Measurements from ENCODE around the gene EPHA4.
A peak's percentile ranks its signal among the peaks of the same experiment; 100 is the strongest.

The EPHA4 gene

DNA sequence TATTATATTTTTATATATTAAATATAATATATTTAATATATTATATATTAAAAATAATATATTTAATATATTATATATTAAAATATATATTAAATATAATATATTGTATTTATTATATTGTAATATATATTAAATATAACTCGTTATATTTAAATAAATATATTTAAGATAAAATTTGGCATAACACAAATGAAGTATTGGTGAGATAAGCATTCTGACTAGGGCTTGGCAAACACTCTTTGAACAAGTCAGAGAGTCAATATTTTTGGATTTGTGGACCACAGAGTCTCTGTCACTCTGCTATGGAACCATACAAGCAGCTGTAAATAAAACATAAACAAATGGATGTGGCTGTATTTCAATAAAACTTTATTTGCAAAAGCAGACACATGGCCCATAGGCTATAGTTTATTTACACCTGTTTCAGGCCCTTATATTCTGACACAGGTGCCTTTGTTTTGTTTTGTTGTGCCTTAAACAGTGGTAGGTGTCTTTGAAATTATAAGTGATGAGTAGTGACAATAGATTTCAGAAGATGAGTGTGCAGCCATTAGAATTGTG lies 190.1 kb downstream of the EPHA4 start:
- DNase-seq = no peak

DNA sequence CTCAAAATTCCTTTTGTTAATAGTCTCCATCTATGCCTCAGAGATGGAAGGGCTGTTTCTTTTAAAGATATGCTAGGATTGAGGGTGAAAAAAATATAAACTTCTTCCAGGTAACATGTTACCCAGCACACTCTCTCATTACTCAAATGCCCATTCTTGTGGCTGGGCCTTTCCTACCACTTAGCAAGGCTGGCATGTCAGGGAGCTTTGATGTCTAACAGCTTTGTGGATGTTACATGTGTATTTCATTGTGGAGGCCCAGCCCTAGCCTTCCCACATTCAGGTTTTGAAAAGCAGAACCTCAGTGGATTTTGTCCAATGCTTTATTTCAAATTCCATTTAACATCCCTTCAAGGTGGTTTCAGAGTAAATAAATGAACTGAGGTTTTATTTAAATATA lies 191.4 kb downstream of the EPHA4 start:
- DNase-seq = no peak

DNA sequence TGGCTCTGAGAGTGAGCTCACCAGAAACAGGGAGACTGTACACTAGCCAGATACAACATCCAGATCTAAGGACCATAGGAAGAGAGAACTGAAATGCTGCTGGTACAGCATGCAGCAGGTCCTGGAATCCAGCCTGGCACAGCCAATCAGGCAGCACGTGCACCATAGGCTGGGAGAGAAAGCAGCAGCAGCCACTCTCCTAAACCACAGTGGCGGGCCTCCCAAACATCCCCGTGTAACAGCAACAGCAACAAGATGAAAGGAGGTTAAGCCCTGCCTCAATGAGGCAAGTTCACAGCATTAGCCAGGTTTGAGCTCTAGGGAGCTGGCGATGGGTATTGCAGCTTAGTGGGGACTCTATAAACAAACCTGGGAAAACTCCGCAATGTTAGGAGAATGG lies 192.0 kb downstream of the EPHA4 start:
- no peak for DNase-seq

DNA sequence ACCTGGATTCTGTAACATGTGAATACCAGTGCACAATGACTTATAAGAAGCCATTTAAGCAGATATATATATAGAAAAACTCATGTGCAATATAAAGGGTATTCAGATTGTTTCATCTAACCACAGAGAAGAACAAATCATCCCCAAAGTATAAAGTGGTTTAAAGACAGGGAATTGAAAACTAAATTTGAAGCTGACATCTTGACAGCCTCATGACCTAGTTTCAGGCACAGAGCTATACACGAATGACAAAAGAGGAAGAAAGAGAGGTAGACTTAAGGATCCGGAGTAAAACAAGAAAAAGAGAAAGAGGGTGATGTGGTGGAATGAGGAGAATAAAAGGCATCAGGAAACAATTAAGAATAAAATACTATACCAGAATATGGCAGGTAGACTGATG lies 194.5 kb downstream of the EPHA4 start:
- DNase-seq = peak; percentile 1

DNA sequence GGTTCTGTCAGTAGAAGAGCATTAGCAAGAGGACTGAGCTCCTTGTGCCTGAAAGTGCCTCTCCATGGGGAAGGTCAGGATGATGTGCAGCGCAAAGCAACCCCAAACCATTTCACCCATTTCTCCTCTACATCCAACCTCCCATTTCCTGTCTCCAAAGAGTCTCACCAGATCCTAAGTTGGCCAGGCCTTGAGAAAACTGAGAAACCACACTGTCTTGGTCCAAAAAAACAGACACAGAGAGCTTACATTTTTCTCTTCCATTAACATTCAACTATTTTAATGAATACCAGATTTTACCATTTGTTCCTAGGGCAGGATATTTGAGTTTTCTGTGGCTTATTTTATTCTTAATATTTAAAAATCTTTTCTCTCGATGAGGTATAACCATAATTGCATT lies 195.0 kb downstream of the EPHA4 start:
- no peak for DNase-seq

DNA sequence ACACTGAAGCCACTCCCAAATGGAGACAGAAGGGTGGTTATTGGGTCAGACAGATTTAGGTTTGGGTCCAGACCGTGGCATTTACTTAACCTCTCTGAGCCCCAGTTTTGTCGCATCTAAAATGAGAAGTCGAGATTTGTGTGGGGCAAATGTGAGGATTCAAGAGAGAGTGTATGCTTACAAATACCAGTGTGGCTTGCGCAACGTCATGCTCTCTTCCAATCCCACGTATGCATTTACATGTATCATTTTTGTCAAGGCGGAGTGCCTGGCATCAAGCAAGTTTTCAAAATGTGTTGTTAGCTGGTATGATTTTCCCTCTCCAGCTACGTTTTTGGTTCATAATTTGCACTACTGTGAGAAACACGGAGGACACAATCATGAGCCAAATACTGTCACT lies 197.9 kb downstream of the EPHA4 start:
- no peak for DNase-seq

DNA sequence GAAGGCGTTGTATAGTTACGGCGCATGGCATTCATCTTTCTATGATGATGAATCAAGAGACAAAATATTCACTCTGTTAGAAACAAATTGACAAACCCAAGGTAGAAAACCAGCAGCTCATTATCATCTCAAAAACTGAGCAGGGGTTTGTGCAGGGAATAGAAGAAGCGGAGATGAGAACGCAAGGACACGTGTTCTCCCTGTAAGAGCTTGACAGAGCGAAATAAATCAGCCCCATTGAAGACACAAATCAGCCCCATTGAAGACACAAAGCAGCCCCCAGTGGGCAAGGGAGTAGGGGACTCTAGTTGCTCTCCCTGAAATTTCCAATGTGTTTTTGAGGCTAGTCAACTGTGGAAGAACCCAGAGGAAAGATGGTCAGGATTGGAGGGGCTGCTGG lies 199.2 kb downstream of the EPHA4 start:
- no peak for DNase-seq

DNA sequence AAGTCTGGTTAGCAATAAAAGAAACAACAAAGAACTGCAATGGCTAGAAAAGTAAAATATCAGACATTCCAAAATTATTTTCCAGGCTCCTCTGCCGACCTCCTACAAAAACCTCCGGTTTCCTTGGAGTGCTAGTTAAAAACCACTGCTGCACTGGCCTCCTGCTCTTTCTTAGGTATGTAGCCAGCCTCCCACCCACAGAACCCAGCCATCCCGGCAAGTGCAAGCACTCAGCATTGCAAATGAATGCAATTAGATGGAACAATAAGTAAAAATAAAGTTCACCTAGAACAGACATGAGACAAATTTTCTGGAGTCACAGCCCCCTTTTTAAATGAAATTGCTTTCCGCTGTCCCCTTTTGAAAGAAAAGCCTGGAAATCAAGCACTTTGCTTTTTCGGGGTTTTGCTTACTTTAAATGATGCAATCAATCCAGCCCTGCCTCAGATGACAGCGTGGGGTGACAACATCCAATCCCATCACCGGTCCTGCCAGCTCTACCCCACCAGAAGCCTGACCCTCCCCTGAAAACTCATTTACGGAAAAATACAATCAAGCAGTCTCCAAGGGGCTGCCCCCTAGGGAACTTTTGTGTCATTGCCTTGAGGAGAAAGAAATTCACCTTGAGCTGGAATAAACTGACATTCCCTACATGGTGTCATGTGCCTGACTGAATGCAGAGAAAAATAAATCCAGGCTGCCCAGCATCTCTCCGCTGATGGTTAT lies 199.8 kb downstream of the EPHA4 start:
- no peak for DNase-seq

DNA sequence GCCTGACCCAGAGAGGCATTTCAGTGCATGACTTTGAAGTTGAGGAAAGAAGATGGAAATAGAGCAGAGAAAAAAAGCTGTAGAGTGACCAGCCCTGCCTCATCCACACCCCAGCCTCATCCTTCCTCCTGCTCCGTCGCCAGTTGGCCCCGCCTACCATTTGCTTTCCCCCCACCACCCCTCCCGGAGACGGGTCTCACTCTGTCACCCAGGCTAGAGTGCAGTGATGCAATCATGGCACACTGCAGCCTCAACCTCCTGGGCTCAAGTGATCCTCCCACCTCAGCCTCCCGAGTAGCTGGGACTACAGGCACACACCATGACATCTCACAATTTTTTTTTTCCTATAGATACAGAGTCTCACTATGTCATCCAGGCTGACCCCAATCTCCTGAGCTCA lies 200.8 kb downstream of the EPHA4 start:
- DNase-seq = no peak

DNA sequence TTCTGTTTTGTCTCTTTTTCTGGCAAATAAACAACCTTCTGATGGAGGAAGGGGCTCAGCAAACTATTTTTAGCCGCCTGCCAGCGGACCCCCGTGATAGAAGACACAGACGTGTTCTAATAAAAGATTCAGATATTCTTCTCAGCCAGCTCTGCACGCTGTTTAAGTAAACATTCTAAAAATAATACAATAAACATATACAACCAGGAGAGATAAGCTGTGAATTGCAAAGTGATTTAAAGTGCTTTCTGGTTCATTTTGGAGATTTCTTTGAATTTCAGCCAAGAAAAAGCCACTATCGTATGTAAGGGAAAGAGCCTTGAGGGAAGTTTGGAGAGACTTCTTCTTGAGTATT lies 201.3 kb downstream of the EPHA4 start:
- DNase-seq = no peak

DNA sequence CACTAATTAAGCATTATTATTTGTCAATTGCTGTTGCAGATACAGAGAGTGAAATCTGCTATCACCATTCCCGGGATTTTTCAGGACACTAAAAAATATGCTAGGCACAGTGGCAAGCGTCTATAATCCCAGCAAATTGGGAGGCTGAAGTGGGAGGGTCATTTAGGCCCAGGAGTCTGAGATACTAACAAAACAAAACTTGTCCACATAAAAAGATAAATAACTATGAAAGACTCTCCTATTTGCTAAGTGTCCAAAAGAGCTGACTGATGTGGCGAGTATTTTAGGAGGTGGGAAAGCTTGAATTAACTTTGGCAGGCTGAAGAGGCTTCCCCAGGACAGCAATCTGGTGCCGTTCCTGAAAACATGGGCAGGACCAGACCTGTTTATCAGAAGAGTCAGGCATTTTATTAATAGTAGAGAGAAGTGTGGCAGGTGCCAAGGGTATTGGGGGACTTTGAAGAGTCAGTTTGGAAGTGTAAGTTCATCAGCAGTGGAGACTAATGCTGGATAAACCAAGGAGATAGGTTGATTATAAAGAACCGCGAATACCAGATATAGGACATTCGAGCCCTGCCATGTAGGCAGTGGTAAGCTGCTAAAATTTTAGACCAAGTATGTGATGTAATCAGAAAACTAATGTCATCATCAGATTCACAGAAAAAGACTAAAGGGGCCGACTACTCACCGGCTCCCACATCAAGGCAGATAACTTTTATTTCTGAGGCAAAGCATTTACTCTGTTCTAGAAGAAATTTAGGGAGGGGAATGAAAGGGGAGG lies 201.8 kb downstream of the EPHA4 start:
- no peak for DNase-seq
